Loucy (cell line): ENCODE measurements around the gene SLBP.

Source experiments
- H2AFZ ChIP-seq: fragments of 200-600 bp; sonication (generic); 2 replicates; pipeline ENCODE4 v1.6.0; 2016; ENCODE audit warnings: antibody characterized with exemption, mild to moderate bottlenecking, low read length, moderate library complexity
- H3F3A ChIP-seq: fragments of 200-600 bp; 2 replicates; pipeline ENCODE4 v1.6.0; 2016; ENCODE audit warnings: antibody characterized with exemption, low read depth, mild to moderate bottlenecking
- H3K27me3 ChIP-seq: fragments of 200-600 bp; sonication (generic); 2 replicates; pipeline ENCODE4 v1.6.1; 2014; ENCODE audit warnings: low read length, mild to moderate bottlenecking; ENCODE audit not compliant: insufficient read depth, poor library complexity, severe bottlenecking
- H3K36me3 ChIP-seq: fragments of 200-600 bp; sonication (generic); 2 replicates; pipeline ENCODE4 v1.6.1; 2016; ENCODE audit warnings: low read length; ENCODE audit not compliant: insufficient read depth
- H3K4me1 ChIP-seq: fragments of 200-600 bp; sonication (generic); 2 replicates; pipeline ENCODE4 v1.5.1; 2014; ENCODE audit warnings: low read length, mild to moderate bottlenecking; ENCODE audit not compliant: insufficient read depth, poor library complexity, severe bottlenecking
- H3K4me2 ChIP-seq: fragments of 200-600 bp; sonication (generic); 2 replicates; pipeline ENCODE4 v1.6.0; 2014; ENCODE audit warnings: antibody characterized with exemption, low read length, low read depth, mild to moderate bottlenecking; ENCODE audit not compliant: poor library complexity, severe bottlenecking
- H3K4me3 ChIP-seq: fragments of 200-600 bp; sonication (generic); 2 replicates; pipeline ENCODE4 v1.5.1; 2014; ENCODE audit warnings: low read length, mild to moderate bottlenecking, mixed read lengths; ENCODE audit not compliant: poor library complexity, severe bottlenecking
- H3K79me2 ChIP-seq: fragments of 200-600 bp; sonication (generic); 2 replicates; pipeline ENCODE4 v1.6.1; 2014; ENCODE audit warnings: low read length; ENCODE audit not compliant: insufficient read depth
- H3K9ac ChIP-seq: fragments of 200-600 bp; sonication (generic); 2 replicates; pipeline ENCODE4 v1.6.0; 2014; ENCODE audit warnings: mild to moderate bottlenecking, low read depth, low read length, moderate library complexity; ENCODE audit not compliant: poor library complexity, severe bottlenecking
- H3K9me2 ChIP-seq: fragments of 200-600 bp; sonication (generic); replicated peaks from 2 replicates; pipeline ENCODE4 v1.6.1; 2016; ENCODE audit warnings: low read depth, low read length, mixed read lengths
- H3K9me3 ChIP-seq: fragments of 200-600 bp; sonication (generic); 2 replicates; pipeline ENCODE4 v1.6.1; 2014; ENCODE audit warnings: mild to moderate bottlenecking, antibody characterized with exemption, low read length, low read depth; ENCODE audit not compliant: insufficient read depth
- H4K20me1 ChIP-seq: fragments of 200-600 bp; sonication (generic); 2 replicates; pipeline ENCODE4 v1.6.0; 2014; ENCODE audit warnings: antibody characterized with exemption, low read length, mild to moderate bottlenecking; ENCODE audit not compliant: insufficient read depth, poor library complexity, severe bottlenecking
- CTCF ChIP-seq: fragments of 200-600 bp; sonication (generic); conservative IDR thresholded peaks from 2 replicates; pipeline ENCODE4 v1.5.1; 2014; ENCODE audit warnings: mild to moderate bottlenecking, antibody characterized with exemption, low read length
- EZH2phosphoT487 ChIP-seq: fragments of 200-600 bp; IDR thresholded peaks from 2 replicates; pipeline ENCODE4 v1.6.1; 2018; ENCODE audit warnings: antibody characterized with exemption, mild to moderate bottlenecking, moderate library complexity, borderline replicate concordance

SLBP gene

GRCh38 chr4:1726146-1726934, 14.2 kb upstream of the SLBP start:
- Histone ChIP-seq H3K9ac (peak overlapping the region; percentile 56), H4K20me1 (peaks cover 58% of the 10 kb centered on the region), H3K27me3 (no peaks in the 10 kb centered on the region), H3F3A (no peaks in the 10 kb centered on the region), H3K9me3 (no peaks in the 10 kb centered on the region), H2AFZ (no peak overlapping the region), H3K9me2 (no peaks in the 10 kb centered on the region), H3K79me2 (peaks cover 99% of the 10 kb centered on the region), H3K4me2 (peak overlapping the region; percentile 40), H3K4me1 (peaks cover 19% of the 10 kb centered on the region), H3K36me3 (peaks cover 70% of the 10 kb centered on the region; the same call in 1 of the 2 replicates), H3K4me3 (peak overlapping the region; percentile 31)
- no peak for TF ChIP-seq EZH2phosphoT487
- TF ChIP-seq CTCF = peak; percentile 98

GRCh38 chr4:1725521-1725920, 13.4 kb upstream of the SLBP start:
- peaks cover 19% of the 10 kb centered on the region for H3K4me1 ChIP-seq
- peaks cover 91% of the 10 kb centered on the region for H3K79me2 ChIP-seq
- no peak for TF ChIP-seq EZH2phosphoT487
- no peak for TF ChIP-seq CTCF
- no peak overlapping the region for H3K9ac ChIP-seq
- H3K4me3 ChIP-seq = no peak overlapping the region
- H3K27me3 ChIP-seq = no peaks in the 10 kb centered on the region
- H3K36me3 ChIP-seq = peaks cover 62% of the 10 kb centered on the region; the same call in 1 of the 2 replicates
- peak overlapping the region; percentile 40 for H3K4me2 ChIP-seq
- H3K9me3 ChIP-seq = no peaks in the 10 kb centered on the region
- peaks cover 56% of the 10 kb centered on the region for H4K20me1 ChIP-seq
- H2AFZ ChIP-seq = no peak overlapping the region
- H3K9me2 ChIP-seq = no peaks in the 10 kb centered on the region
- no peaks in the 10 kb centered on the region for H3F3A ChIP-seq

DNA sequence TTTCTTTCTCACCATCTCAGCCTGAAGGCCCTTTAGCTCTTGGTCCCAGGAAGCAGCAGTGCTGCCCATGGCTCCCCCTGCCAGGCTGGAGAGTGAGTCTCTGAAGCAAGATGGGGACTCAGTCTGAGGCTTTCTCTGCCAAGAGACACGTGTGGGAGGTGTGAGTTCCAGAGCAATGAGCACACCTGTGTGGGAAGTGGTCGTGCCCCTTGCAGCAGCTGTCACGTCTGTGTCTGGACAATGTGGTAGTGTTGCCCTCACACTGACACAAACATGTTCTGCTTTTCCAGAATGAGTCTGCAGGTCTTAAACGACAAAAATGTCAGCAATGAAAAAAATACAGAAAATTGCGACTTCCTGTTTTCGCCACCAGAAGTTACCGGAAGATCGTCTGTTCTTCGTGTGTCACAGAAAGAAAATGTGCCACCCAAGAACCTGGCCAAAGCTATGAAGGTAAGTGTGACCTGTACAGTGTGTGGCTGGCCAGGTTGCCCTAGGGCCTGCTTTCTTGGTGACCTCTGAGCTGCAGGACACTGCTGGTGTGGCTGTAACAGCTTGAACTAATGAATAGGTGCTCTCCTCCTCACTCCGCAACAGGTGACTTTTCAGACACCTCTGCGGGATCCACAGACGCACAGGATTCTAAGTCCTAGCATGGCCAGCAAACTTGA, 11.1 kb upstream of the SLBP start:
- H3K4me3 ChIP-seq = peak overlapping the region; percentile 99
- no peaks in the 10 kb centered on the region for H3K27me3 ChIP-seq
- H3F3A ChIP-seq = no peaks in the 10 kb centered on the region
- peaks cover 24% of the 10 kb centered on the region for H3K4me1 ChIP-seq
- H3K9me2 ChIP-seq = no peaks in the 10 kb centered on the region
- H4K20me1 ChIP-seq = peaks cover 60% of the 10 kb centered on the region
- peaks cover 44% of the 10 kb centered on the region; the same call in 1 of the 2 replicates for H3K36me3 ChIP-seq
- no peaks in the 10 kb centered on the region for H3K9me3 ChIP-seq
- TF ChIP-seq EZH2phosphoT487 = no peak
- TF ChIP-seq CTCF = no peak
- peak overlapping the region; percentile 88 for H3K4me2 ChIP-seq
- H3K9ac ChIP-seq = peak overlapping the region; percentile 97
- H2AFZ ChIP-seq = no peak overlapping the region
- peaks cover 93% of the 10 kb centered on the region for H3K79me2 ChIP-seq
